Fibroblast of lung (primary cell): ENCODE measurements around the gene LUC7L. TPM values are rescaled to one million over a fixed set of nuclear protein-coding genes. Genes with fewer than 3 reads are reported as not detected.

Experiments
- DNase-seq, 2 donors: peaks; one replicate each; pipeline versions ENCODE4 v3.0.0 to v3.0.0-alpha.2; 2010; ENCODE audit warnings: low read depth in 2 of 2
- H2AFZ ChIP-seq: 2 replicates; pipeline ENCODE4 v1.5.1; 2012; ENCODE audit warnings: low read length, control low read depth, inconsistent platforms
- H3K27ac ChIP-seq: 2 replicates; pipeline ENCODE4 v1.5.1; 2011; ENCODE audit warnings: low read length, control low read depth; ENCODE audit not compliant: insufficient read depth
- H3K27me3 ChIP-seq: 2 replicates; pipeline ENCODE4 v1.5.1; 2011; ENCODE audit warnings: mild to moderate bottlenecking, low read length; ENCODE audit not compliant: control insufficient read depth, insufficient read depth
- H3K36me3 ChIP-seq: 2 replicates; pipeline ENCODE4 v1.5.1; 2011; ENCODE audit warnings: low read length; ENCODE audit not compliant: control insufficient read depth, insufficient read depth
- H3K4me1 ChIP-seq: 2 replicates; pipeline ENCODE4 v1.5.1; 2011; ENCODE audit warnings: low read length; ENCODE audit not compliant: control insufficient read depth, insufficient read depth; ENCODE audit errors: extremely low read depth
- H3K4me2 ChIP-seq: 2 replicates; pipeline ENCODE4 v1.5.1; 2011; ENCODE audit warnings: low read length, control low read depth; ENCODE audit not compliant: insufficient read depth; ENCODE audit errors: extremely low read depth
- H3K4me3 ChIP-seq, 4 experiments: fragments of 200-600 bp in 1 of 4; sonication (generic) in 1 of 4; replicated peaks in 1 of 4; 2 replicates each; pipeline ENCODE4 v1.5.1; 2011 to 2016; ENCODE audit warnings: low read length in 4 of 4, low read depth in 3 of 4, mild to moderate bottlenecking in 3 of 4, control low read depth in 2 of 4, inconsistent platforms in 1 of 4, mixed read lengths in 1 of 4; ENCODE audit not compliant: insufficient read depth in 1 of 4; ENCODE audit errors: control extremely low read depth in 1 of 4
- H3K79me2 ChIP-seq: 2 replicates; pipeline ENCODE4 v1.5.1; 2012; ENCODE audit warnings: mild to moderate bottlenecking, low read length, inconsistent platforms; ENCODE audit not compliant: control insufficient read depth, insufficient read depth
- H3K9ac ChIP-seq: 2 replicates; pipeline ENCODE4 v1.5.1; 2011; ENCODE audit warnings: mild to moderate bottlenecking, low read length, control low read depth; ENCODE audit not compliant: insufficient read depth
- H3K9me3 ChIP-seq: 2 replicates; pipeline ENCODE4 v1.5.1; 2012; ENCODE audit warnings: low read depth, low read length; ENCODE audit not compliant: control insufficient read depth, insufficient read depth
- H4K20me1 ChIP-seq: 2 replicates; pipeline ENCODE4 v1.5.1; 2011; ENCODE audit warnings: low read length; ENCODE audit not compliant: control insufficient read depth, insufficient read depth; ENCODE audit errors: extremely low read depth
- CTCF ChIP-seq, 2 donors: IDR thresholded peaks in 1 of 2; conservative IDR thresholded peaks in 1 of 2; 1 replicate in 1 of 2; 2 replicates in 1 of 2; pipeline ENCODE4 v1.5.1; 2011 to 2012; ENCODE audit warnings: low read length in 2 of 2, control low read depth in 1 of 2, inconsistent platforms in 1 of 2, low read depth in 1 of 2, mild to moderate bottlenecking in 1 of 2
- EZH2 ChIP-seq: IDR thresholded peaks from 2 replicates; pipeline ENCODE4 v1.5.1; 2012; ENCODE audit warnings: low read length, control low read depth, mild to moderate bottlenecking; ENCODE audit errors: missing control alignments
- polyA plus RNA-seq, 2 donors: library from polyadenylated mRNA; depleted of rRNA in 1 of 2; stranded (reverse) in 1 of 2; unstranded in 1 of 2; fragments of >200 nt; gene quantifications; 2 replicates each; pipeline ENCODE4 v1.2.1, GENCODE V29; 2011 to 2012; ENCODE audit warnings: missing spikeins in 1 of 2
- total RNA-seq: library from RNA; depleted of rRNA; stranded (reverse); fragments of >200 nt; gene quantifications from 2 replicates; pipeline ENCODE4 v1.2.1, GENCODE V29; 2014

LUC7L gene
- total and polyA plus RNA-seq, 2 donors (not counting 1 experiment from before 2014, with no cell fraction given), result 30.9 to 38.0 TPM

GRCh38 chr16:266258-267164, 37.3 kb upstream of the LUC7L start:
- DNase-seq, result no peak
- Histone ChIP-seq H4K20me1 (no peaks in the 10 kb centered on the region), H2AFZ (no peak overlapping the region), H3K36me3 (peaks cover 2% of the 10 kb centered on the region), H3K4me3 (no peak overlapping the region), H3K9me3 (no peaks in the 10 kb centered on the region), H3K27me3 (no peaks in the 10 kb centered on the region), H3K4me1 (no peaks in the 10 kb centered on the region), H3K9ac (no peak overlapping the region), H3K27ac (no peak overlapping the region), H3K79me2 (no peaks in the 10 kb centered on the region), H3K4me2 (no peak overlapping the region)
- TF ChIP-seq CTCF (conservative IDR thresholded peaks at IDR 0.05 in 1 of 2, IDR thresholded peaks at IDR 0.05 in 1 of 2; ENCODE audit: low read depth in 1 of 2, low read length in 2 of 2), result no peak
- no peak for TF ChIP-seq EZH2

- Histone ChIP-seq H3K4me3 (no peak overlapping the region), H3K9me3 (no peaks in the 10 kb centered on the region), H4K20me1 (no peaks in the 10 kb centered on the region), H3K79me2 (no peaks in the 10 kb centered on the region), H3K27me3 (no peaks in the 10 kb centered on the region), H3K9ac (no peak overlapping the region), H3K4me2 (no peak overlapping the region), H2AFZ (no peak overlapping the region), H3K36me3 (peaks cover 2% of the 10 kb centered on the region), H3K27ac (no peak overlapping the region), H3K4me1 (no peaks in the 10 kb centered on the region)
- TF ChIP-seq CTCF (conservative IDR thresholded peaks at IDR 0.05 in 1 of 2, IDR thresholded peaks at IDR 0.05 in 1 of 2; ENCODE audit: low read depth in 1 of 2, low read length in 2 of 2) (no peak), EZH2 (no peak)
- no peak for DNase-seq
Observed at GRCh38 chr16:265711-266110, 36.5 kb upstream of the LUC7L start.

GRCh38 chr16:265002-265529, 35.8 kb upstream of the LUC7L start:
- Histone ChIP-seq H3K27ac (no peak overlapping the region), H3K27me3 (no peaks in the 10 kb centered on the region), H3K36me3 (peaks cover 3% of the 10 kb centered on the region), H2AFZ (no peak overlapping the region), H3K9ac (no peak overlapping the region), H3K79me2 (no peaks in the 10 kb centered on the region), H3K4me2 (no peak overlapping the region), H3K4me3 (no peak overlapping the region), H3K9me3 (no peaks in the 10 kb centered on the region), H4K20me1 (no peaks in the 10 kb centered on the region), H3K4me1 (no peaks in the 10 kb centered on the region)
- DNase-seq, result no peak
- no peak for TF ChIP-seq EZH2
- no peak for TF ChIP-seq CTCF (conservative IDR thresholded peaks at IDR 0.05 in 1 of 2, IDR thresholded peaks at IDR 0.05 in 1 of 2; ENCODE audit: low read depth in 1 of 2, low read length in 2 of 2)
